Nephron (organoid): Measurements from ENCODE around the gene MGA.
"Not testable (repeated sequence)": the region's sequence is repeated elsewhere in the genome, so short reads cannot be mapped to it uniquely, and the experiment has no call there.

Source experiments
- H3K27ac Mint-ChIP-seq, 3 experiments: 2 replicates each; pipeline ENCODE4 v1.8.0; 2020; ENCODE audit warnings: mixed read lengths in 3 of 3, mild to moderate bottlenecking in 2 of 3, moderate library complexity in 1 of 3
- H3K27me3 Mint-ChIP-seq: 2 replicates; pipeline ENCODE4 v1.8.0; 2021; ENCODE audit warnings: low read depth, mild to moderate bottlenecking, moderate library complexity, mixed read lengths
- H3K36me3 Mint-ChIP-seq: 2 replicates; pipeline ENCODE4 v1.8.0; 2020; ENCODE audit warnings: low read depth, mixed read lengths
- H3K4me1 Mint-ChIP-seq: 2 replicates; pipeline ENCODE4 v1.8.0; 2020; ENCODE audit warnings: mixed read lengths
- H3K4me3 Mint-ChIP-seq, 3 experiments: 2 replicates each; pipeline ENCODE4 v1.8.0; 2020; ENCODE audit warnings: mild to moderate bottlenecking in 3 of 3, mixed read lengths in 3 of 3, moderate library complexity in 2 of 3
- H3K9me3 Mint-ChIP-seq: 2 replicates; pipeline ENCODE4 v1.8.0; 2020; ENCODE audit warnings: mixed read lengths
- CTCF ChIP-seq, 3 experiments: fragments of 200-600 bp; sonication (generic); IDR thresholded peaks; one replicate each; pipeline ENCODE4 v1.5.0; 2021; ENCODE audit warnings: antibody characterized with exemption in 3 of 3; ENCODE audit not compliant: unreplicated experiment in 3 of 3

Gene MGA

GRCh38 chr15:41727143-41727542 lies 66.9 kb downstream of the MGA start:
- Mint-ChIP-seq H3K4me1 (no peaks in the 10 kb centered on the region), H3K4me3 (no peak overlapping the region), H3K36me3 (peaks cover 20% of the 10 kb centered on the region), H3K27me3 (no peaks in the 10 kb centered on the region), H3K9me3 (no peaks in the 10 kb centered on the region), H3K27ac (no peak overlapping the region)
- no peak for TF ChIP-seq CTCF (IDR thresholded peaks at IDR 0.05; ENCODE audit: unreplicated experiment in 3 of 3)

- H3K4me1 Mint-ChIP-seq, H3K27ac Mint-ChIP-seq, H3K27me3 Mint-ChIP-seq, H3K4me3 Mint-ChIP-seq, H3K9me3 Mint-ChIP-seq: not testable (repeated sequence)
- peaks cover 25% of the 10 kb centered on the region for H3K36me3 Mint-ChIP-seq
These were observed 67.9 kb downstream of the MGA start for GRCh38 chr15:41728061-41728460.

- Mint-ChIP-seq H3K27ac (no peak overlapping the region), H3K4me3 (no peak overlapping the region), H3K36me3 (peaks cover 41% of the 10 kb centered on the region), H3K4me1 (no peaks in the 10 kb centered on the region), H3K27me3 (no peaks in the 10 kb centered on the region), H3K9me3 (no peaks in the 10 kb centered on the region)
- TF ChIP-seq CTCF (IDR thresholded peaks at IDR 0.05; ENCODE audit: unreplicated experiment in 3 of 3) = no peak
These were observed 70.3 kb downstream of the MGA start for GRCh38 chr15:41730543-41730942.

- TF ChIP-seq CTCF (IDR thresholded peaks at IDR 0.05; ENCODE audit: unreplicated experiment in 3 of 3) = no peak
- H3K27me3 Mint-ChIP-seq = no peaks in the 10 kb centered on the region
- no peak overlapping the region for H3K4me3 Mint-ChIP-seq
These were observed 72.3 kb downstream of the MGA start for GRCh38 chr15:41732483-41732882.

GRCh38 chr15:41734079-41734478 lies 73.9 kb downstream of the MGA start:
- TF ChIP-seq CTCF (IDR thresholded peaks at IDR 0.05; ENCODE audit: unreplicated experiment in 3 of 3) = no peak
- Mint-ChIP-seq H3K4me1 (no peaks in the 10 kb centered on the region), H3K27me3 (no peaks in the 10 kb centered on the region), H3K9me3 (no peaks in the 10 kb centered on the region), H3K27ac (no peak overlapping the region), H3K36me3 (peaks cover 46% of the 10 kb centered on the region), H3K4me3 (no peak overlapping the region)

More at GRCh38 chr15:41732483-41732882, 72.3 kb downstream of the MGA start:
- H3K36me3 Mint-ChIP-seq = peaks cover 47% of the 10 kb centered on the region
- H3K27ac Mint-ChIP-seq = no peak overlapping the region
- no peaks in the 10 kb centered on the region for H3K4me1 Mint-ChIP-seq
- H3K9me3 Mint-ChIP-seq = no peaks in the 10 kb centered on the region

- H3K36me3 Mint-ChIP-seq = peaks cover 50% of the 10 kb centered on the region
- no peak overlapping the region for H3K4me3 Mint-ChIP-seq
- no peaks in the 10 kb centered on the region for H3K9me3 Mint-ChIP-seq
- no peaks in the 10 kb centered on the region for H3K27me3 Mint-ChIP-seq
- TF ChIP-seq CTCF (IDR thresholded peaks at IDR 0.05; ENCODE audit: unreplicated experiment in 3 of 3) = no peak
- no peak overlapping the region for H3K27ac Mint-ChIP-seq
- no peaks in the 10 kb centered on the region for H3K4me1 Mint-ChIP-seq
These were observed 74.8 kb downstream of the MGA start for GRCh38 chr15:41735046-41735445.

- H3K4me1 Mint-ChIP-seq, H3K27ac Mint-ChIP-seq, H3K27me3 Mint-ChIP-seq, H3K9me3 Mint-ChIP-seq, H3K4me3 Mint-ChIP-seq: not testable (repeated sequence)
- H3K36me3 Mint-ChIP-seq = peaks cover 50% of the 10 kb centered on the region
These were observed 75.3 kb downstream of the MGA start for GRCh38 chr15:41735492-41735891.
